ENCODE measurements around the gene IL22RA1.

GRCh38 chr1:24090736-24091135 is 52.2 kb downstream of the IL22RA1 start:
- TF ChIP-seq POLR2AphosphoS5 (IDR thresholded peaks at IDR 0.05; ENCODE audit: low read length) (no peak), ZNF24 (IDR thresholded peaks at IDR 0.05) (no peak), CTCF (IDR thresholded peaks at IDR 0.05 in 2 of 3, conservative IDR thresholded peaks at IDR 0.05 in 1 of 3; ENCODE audit: control insufficient read depth in 2 of 3, extremely low read depth in 1 of 3, insufficient read depth in 1 of 3, low read depth in 3 of 3, low read length in 3 of 3) (no peak)
